Mesenchymal stem cell (in vitro differentiated cells and primary cell): ENCODE data around the gene CLEC4G.

Experiments used
- DNase-seq: peaks from one replicate; pipeline ENCODE4 v3.0.0-alpha.2; 2013
- H2AFZ ChIP-seq: one replicate; pipeline ENCODE4 v1.6.1; 2013; ENCODE audit warnings: low read depth, mild to moderate bottlenecking, control low read depth, inconsistent platforms, low read length, moderate library complexity
- H2AK5ac ChIP-seq: 2 replicates; pipeline ENCODE4 v1.6.1; 2013; ENCODE audit warnings: low read length, moderate library complexity, mild to moderate bottlenecking, inconsistent platforms; ENCODE audit not compliant: severe bottlenecking
- H2BK120ac ChIP-seq: one replicate; pipeline ENCODE4 v1.6.1; 2013; ENCODE audit warnings: low read depth, mild to moderate bottlenecking, inconsistent platforms, low read length, moderate library complexity
- H2BK12ac ChIP-seq, 2 experiments: one replicate each; pipeline ENCODE4 v1.6.1; 2013; ENCODE audit warnings: inconsistent platforms in 2 of 2, low read length in 2 of 2, mild to moderate bottlenecking in 2 of 2, moderate library complexity in 2 of 2, control low read depth in 1 of 2
- H2BK15ac ChIP-seq: one replicate; pipeline ENCODE4 v1.6.1; 2013; ENCODE audit warnings: mild to moderate bottlenecking, low read depth, inconsistent platforms; ENCODE audit not compliant: poor library complexity, severe bottlenecking
- H2BK5ac ChIP-seq: 2 replicates; pipeline ENCODE4 v1.6.1; 2013; ENCODE audit warnings: low read depth, mild to moderate bottlenecking, low read length, control low read depth, inconsistent platforms; ENCODE audit not compliant: poor library complexity, severe bottlenecking
- H3K14ac ChIP-seq, 2 experiments: one replicate each; pipeline ENCODE4 v1.6.1; 2013; ENCODE audit warnings: inconsistent platforms in 2 of 2, low read length in 2 of 2, control low read depth in 1 of 2, mild to moderate bottlenecking in 1 of 2, moderate library complexity in 1 of 2
- H3K18ac ChIP-seq, 2 experiments: one replicate each; pipeline ENCODE4 v1.6.1; 2013; ENCODE audit warnings: inconsistent platforms in 2 of 2, low read length in 2 of 2, control low read depth in 1 of 2, low read depth in 1 of 2, mild to moderate bottlenecking in 1 of 2
- H3K23ac ChIP-seq, 2 experiments: one replicate each; pipeline ENCODE4 v1.6.1; 2013; ENCODE audit warnings: inconsistent platforms in 2 of 2, low read length in 2 of 2, mild to moderate bottlenecking in 2 of 2, moderate library complexity in 2 of 2, control low read depth in 1 of 2
- H3K27ac ChIP-seq: 2 replicates; pipeline ENCODE4 v1.5.1; 2013; ENCODE audit warnings: mild to moderate bottlenecking, moderate library complexity, low read length, control low read depth, inconsistent platforms; ENCODE audit not compliant: poor library complexity, severe bottlenecking
- H3K27me3 ChIP-seq, 2 experiments: 2 replicates each; pipeline versions ENCODE4 v1.6.1 to v1.7.0; 2013; ENCODE audit warnings: low read length in 2 of 2, mild to moderate bottlenecking in 2 of 2, moderate library complexity in 2 of 2, control low read depth in 1 of 2, inconsistent platforms in 1 of 2; ENCODE audit not compliant: control insufficient read depth in 1 of 2, insufficient read depth in 1 of 2
- H3K36me3 ChIP-seq, 2 experiments: 2 replicates each; pipeline versions ENCODE4 v1.6.1 to v1.7.0; 2013; ENCODE audit warnings: low read length in 2 of 2, control low read depth in 1 of 2, inconsistent platforms in 1 of 2, low read depth in 1 of 2, mild to moderate bottlenecking in 1 of 2; ENCODE audit not compliant: insufficient read depth in 2 of 2, control insufficient read depth in 1 of 2
- H3K4ac ChIP-seq, 2 experiments: one replicate each; pipeline ENCODE4 v1.6.1; 2013; ENCODE audit warnings: inconsistent platforms in 2 of 2, low read length in 2 of 2, mild to moderate bottlenecking in 2 of 2, moderate library complexity in 2 of 2, control low read depth in 1 of 2, low read depth in 1 of 2
- H3K4me1 ChIP-seq: 2 replicates; pipeline ENCODE4 v1.6.1; 2013; ENCODE audit warnings: low read depth, low read length, control low read depth; ENCODE audit not compliant: control insufficient read depth, insufficient read depth
- H3K4me2 ChIP-seq: 2 replicates; pipeline ENCODE4 v1.6.1; 2013; ENCODE audit warnings: low read length, mild to moderate bottlenecking, inconsistent platforms; ENCODE audit not compliant: poor library complexity, severe bottlenecking
- H3K4me3 ChIP-seq, 2 experiments: 2 replicates each; pipeline versions ENCODE4 v1.5.1 to v1.7.0; 2013; ENCODE audit warnings: low read length in 2 of 2, mild to moderate bottlenecking in 2 of 2, control low read depth in 1 of 2, low read depth in 1 of 2; ENCODE audit not compliant: insufficient read depth in 1 of 2
- H3K79me1 ChIP-seq: replicated peaks from 2 replicates; pipeline ENCODE4 v1.6.1; 2013; ENCODE audit warnings: mild to moderate bottlenecking, control low read depth, low read length, inconsistent platforms; ENCODE audit not compliant: poor library complexity, severe bottlenecking
- H3K9ac ChIP-seq: 2 replicates; pipeline ENCODE4 v1.7.0; 2013; ENCODE audit warnings: mild to moderate bottlenecking, low read length, moderate library complexity
- H3K9me3 ChIP-seq: 2 replicates; pipeline ENCODE4 v1.7.0; 2013; ENCODE audit warnings: mild to moderate bottlenecking, low read length; ENCODE audit not compliant: control insufficient read depth
- H4K8ac ChIP-seq: one replicate; pipeline ENCODE4 v1.6.1; 2013; ENCODE audit warnings: inconsistent platforms, mild to moderate bottlenecking, low read length, moderate library complexity
- H4K91ac ChIP-seq: one replicate; pipeline ENCODE4 v1.6.1; 2013; ENCODE audit warnings: mild to moderate bottlenecking, low read length, inconsistent platforms
- WGBS: methylation state at CpG from one replicate; pipeline ENCODE4 v1.1.7; 2013; ENCODE audit warnings: mixed read lengths; 5-methylcytosine and 5-hydroxymethylcytosine counted together

CLEC4G gene

GRCh38 chr19:7729211-7729610 is 2.7 kb downstream of the CLEC4G start:
- Histone ChIP-seq H3K4me3 (no peak overlapping the region), H3K4me2 (no peak overlapping the region), H3K27me3 (peaks cover 23 to 78% of the 10 kb centered on the region in 2 experiments), H2AK5ac (no peak overlapping the region), H3K4ac (no peak overlapping the region), H3K18ac (no peak overlapping the region), H3K36me3 (no peaks in the 10 kb centered on the region), H4K91ac (no peak overlapping the region), H3K9me3 (no peaks in the 10 kb centered on the region), H3K14ac (no peak overlapping the region), H4K8ac (no peak overlapping the region), H2BK15ac (no peak overlapping the region), H2BK5ac (no peak overlapping the region), H3K27ac (no peak overlapping the region), H3K9ac (no peak overlapping the region), H3K79me1 (no peaks in the 10 kb centered on the region), H2AFZ (no peak overlapping the region), H3K23ac (no peak overlapping the region), H2BK12ac (no peak overlapping the region), H2BK120ac (no peak overlapping the region), H3K4me1 (peaks cover 2% of the 10 kb centered on the region)
- DNase-seq = no peak
- 26% methylated on average over 16 of the region's 16 CpGs for WGBS

GRCh38 chr19:7725791-7726190 is 6.1 kb downstream of the CLEC4G start:
- H2BK12ac ChIP-seq = no peak overlapping the region
- H2AFZ ChIP-seq = no peak overlapping the region
- no peak overlapping the region for H2BK15ac ChIP-seq
- peaks cover 2% of the 10 kb centered on the region for H3K4me1 ChIP-seq
- H3K4me2 ChIP-seq = no peak overlapping the region
- no peaks in the 10 kb centered on the region for H3K36me3 ChIP-seq
- 32% methylated on average over 2 of the region's 2 CpGs for WGBS
- no peak overlapping the region for H2BK5ac ChIP-seq
- H3K79me1 ChIP-seq = no peaks in the 10 kb centered on the region
- no peak overlapping the region for H3K18ac ChIP-seq
- no peak for DNase-seq
- no peak overlapping the region for H4K8ac ChIP-seq
- H3K14ac ChIP-seq = no peak overlapping the region
- H3K27me3 ChIP-seq = peaks cover 20 to 67% of the 10 kb centered on the region in 2 experiments
- no peak overlapping the region for H3K9ac ChIP-seq
- no peak overlapping the region for H3K4me3 ChIP-seq
- no peak overlapping the region for H2BK120ac ChIP-seq
- no peak overlapping the region for H2AK5ac ChIP-seq
- H4K91ac ChIP-seq = no peak overlapping the region
- no peak overlapping the region for H3K27ac ChIP-seq
- H3K9me3 ChIP-seq = no peaks in the 10 kb centered on the region
- H3K23ac ChIP-seq = no peak overlapping the region
- no peak overlapping the region for H3K4ac ChIP-seq

GRCh38 chr19:7722231-7722651 is 9.7 kb downstream of the CLEC4G start:
- H3K79me1 ChIP-seq = no peaks in the 10 kb centered on the region
- no peak overlapping the region for H2AK5ac ChIP-seq
- H3K27ac ChIP-seq = no peak overlapping the region
- H2BK12ac ChIP-seq = no peak overlapping the region
- H3K23ac ChIP-seq = no peak overlapping the region
- H3K4ac ChIP-seq = no peak overlapping the region
- H3K4me3 ChIP-seq = no peak overlapping the region
- H3K9me3 ChIP-seq = no peaks in the 10 kb centered on the region
- no peak overlapping the region for H3K9ac ChIP-seq
- no peak overlapping the region for H2BK5ac ChIP-seq
- no peak overlapping the region for H3K14ac ChIP-seq
- H2BK15ac ChIP-seq = no peak overlapping the region
- 89% methylated on average over 5 of the region's 5 CpGs for WGBS
- no peak overlapping the region for H2BK120ac ChIP-seq
- no peak for DNase-seq
- H3K4me1 ChIP-seq = no peaks in the 10 kb centered on the region
- H4K91ac ChIP-seq = no peak overlapping the region
- H3K4me2 ChIP-seq = no peak overlapping the region
- H3K36me3 ChIP-seq = no peaks in the 10 kb centered on the region
- peaks cover 0 to 48% of the 10 kb centered on the region in 2 experiments for H3K27me3 ChIP-seq
- H4K8ac ChIP-seq = no peak overlapping the region
- H3K18ac ChIP-seq = no peak overlapping the region
- no peak overlapping the region for H2AFZ ChIP-seq

DNA sequence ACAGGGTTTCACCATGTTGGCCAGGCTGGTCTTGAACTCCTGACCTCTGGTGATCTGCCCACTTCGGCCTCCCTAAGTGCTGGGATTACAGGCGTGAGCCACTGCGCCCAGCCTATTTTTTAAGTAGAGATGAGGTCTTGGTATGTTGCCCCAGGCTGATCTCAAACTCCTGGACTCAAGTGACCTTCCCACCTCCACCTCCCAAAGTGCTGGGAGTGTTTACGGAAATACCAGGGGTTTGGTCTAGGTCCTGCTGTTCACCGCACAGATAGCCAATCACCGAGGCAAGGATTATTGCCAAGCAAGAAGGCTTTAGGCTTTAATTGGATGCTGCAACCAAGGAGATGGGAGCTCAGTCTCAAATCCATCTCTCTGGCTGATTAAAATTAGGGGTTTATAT is 11.6 kb downstream of the CLEC4G start:
- H3K27me3 ChIP-seq = peaks cover 0 to 40% of the 10 kb centered on the region in 2 experiments
- no peaks in the 10 kb centered on the region for H3K4me1 ChIP-seq
- H3K23ac ChIP-seq = no peak overlapping the region
- no peak overlapping the region for H2BK12ac ChIP-seq
- no peak overlapping the region for H3K4me2 ChIP-seq
- no peaks in the 10 kb centered on the region for H3K79me1 ChIP-seq
- peaks cover 2% of the 10 kb centered on the region for H3K9me3 ChIP-seq
- no peak overlapping the region for H3K4ac ChIP-seq
- H2BK5ac ChIP-seq = no peak overlapping the region
- DNase-seq = no peak
- H3K27ac ChIP-seq = no peak overlapping the region
- no peak overlapping the region for H4K8ac ChIP-seq
- no peak overlapping the region for H3K18ac ChIP-seq
- WGBS = 78% methylated on average over 5 of the region's 6 CpGs
- no peak overlapping the region for H2BK120ac ChIP-seq
- H2BK15ac ChIP-seq = no peak overlapping the region
- no peak overlapping the region for H2AFZ ChIP-seq
- no peak overlapping the region for H4K91ac ChIP-seq
- H2AK5ac ChIP-seq = no peak overlapping the region
- H3K9ac ChIP-seq = no peak overlapping the region
- no peaks in the 10 kb centered on the region for H3K36me3 ChIP-seq
- H3K4me3 ChIP-seq = no peak overlapping the region
- no peak overlapping the region for H3K14ac ChIP-seq
